ENCODE data around the gene AHDC1.
"Not testable (repeated sequence)": the region's sequence is repeated elsewhere in the genome, so short reads cannot be mapped to it uniquely, and the experiment has no call there.

AHDC1 gene

DNA sequence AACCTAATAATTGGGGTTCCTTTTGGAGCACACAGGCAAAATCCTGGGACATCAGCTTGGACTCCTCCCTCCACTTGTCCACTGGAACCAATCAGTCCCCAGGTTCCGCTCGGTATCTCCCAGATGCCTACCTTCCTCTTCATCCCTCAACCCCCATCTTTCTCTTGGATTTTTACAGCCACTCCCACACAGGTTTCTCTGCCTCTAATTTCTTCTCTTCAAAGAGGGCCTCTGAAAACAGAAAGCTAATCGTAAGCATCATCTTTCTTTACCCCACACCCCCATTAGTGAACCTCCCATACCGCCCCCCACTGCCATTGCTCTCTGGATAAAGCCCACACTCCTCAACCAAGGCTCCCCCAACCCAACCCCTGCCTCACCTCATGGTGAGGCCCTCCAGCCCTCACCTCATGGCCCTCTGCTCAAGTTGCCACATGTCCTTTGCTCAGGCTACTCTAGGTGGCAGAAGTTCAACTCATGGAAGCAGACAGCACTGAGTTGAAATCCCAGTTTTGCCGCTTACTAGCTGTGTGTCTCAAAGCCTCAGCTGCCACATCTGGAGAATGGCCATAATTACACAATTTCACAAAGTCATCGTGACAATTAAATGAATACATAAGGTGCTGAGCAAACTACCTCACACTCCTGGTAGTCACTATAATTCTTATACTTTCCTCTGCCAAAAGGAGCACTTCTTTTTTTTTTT lies 95.8 kb downstream of the AHDC1 start:
- no peak for DNase-seq

DNA sequence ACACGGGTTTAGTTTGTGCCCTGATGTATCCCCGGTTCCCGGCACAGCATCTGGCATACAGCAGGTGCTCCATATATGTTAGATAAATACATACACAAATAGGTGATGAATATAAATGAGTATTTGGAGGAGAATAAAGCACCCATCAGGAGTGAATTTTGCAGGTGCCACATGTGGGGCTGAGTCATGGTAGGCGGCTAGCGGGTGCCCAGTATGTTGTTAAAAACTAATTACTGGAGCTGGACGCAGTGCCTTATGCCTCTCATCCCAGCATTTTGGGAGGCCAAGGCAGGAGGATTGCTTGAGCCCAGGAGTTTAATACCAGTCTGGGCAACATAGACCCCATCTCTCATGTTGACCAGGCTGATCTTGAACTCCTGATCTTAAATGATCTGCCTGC lies 97.2 kb downstream of the AHDC1 start:
- DNase-seq: no peak

DNA sequence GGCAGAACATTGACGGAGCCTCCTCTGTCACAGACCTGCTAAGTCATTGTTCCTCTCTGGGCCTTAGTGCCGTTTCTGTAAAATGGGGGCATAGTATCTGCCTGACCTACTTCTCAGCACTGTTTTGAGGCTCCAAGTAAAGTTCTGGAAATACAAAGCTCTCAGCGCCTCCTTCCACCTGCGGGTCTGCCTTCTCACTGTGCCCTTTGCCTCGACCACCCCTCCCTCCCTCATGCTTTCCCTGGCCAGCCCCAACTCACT lies 98.6 kb downstream of the AHDC1 start:
- no peak for DNase-seq

DNA sequence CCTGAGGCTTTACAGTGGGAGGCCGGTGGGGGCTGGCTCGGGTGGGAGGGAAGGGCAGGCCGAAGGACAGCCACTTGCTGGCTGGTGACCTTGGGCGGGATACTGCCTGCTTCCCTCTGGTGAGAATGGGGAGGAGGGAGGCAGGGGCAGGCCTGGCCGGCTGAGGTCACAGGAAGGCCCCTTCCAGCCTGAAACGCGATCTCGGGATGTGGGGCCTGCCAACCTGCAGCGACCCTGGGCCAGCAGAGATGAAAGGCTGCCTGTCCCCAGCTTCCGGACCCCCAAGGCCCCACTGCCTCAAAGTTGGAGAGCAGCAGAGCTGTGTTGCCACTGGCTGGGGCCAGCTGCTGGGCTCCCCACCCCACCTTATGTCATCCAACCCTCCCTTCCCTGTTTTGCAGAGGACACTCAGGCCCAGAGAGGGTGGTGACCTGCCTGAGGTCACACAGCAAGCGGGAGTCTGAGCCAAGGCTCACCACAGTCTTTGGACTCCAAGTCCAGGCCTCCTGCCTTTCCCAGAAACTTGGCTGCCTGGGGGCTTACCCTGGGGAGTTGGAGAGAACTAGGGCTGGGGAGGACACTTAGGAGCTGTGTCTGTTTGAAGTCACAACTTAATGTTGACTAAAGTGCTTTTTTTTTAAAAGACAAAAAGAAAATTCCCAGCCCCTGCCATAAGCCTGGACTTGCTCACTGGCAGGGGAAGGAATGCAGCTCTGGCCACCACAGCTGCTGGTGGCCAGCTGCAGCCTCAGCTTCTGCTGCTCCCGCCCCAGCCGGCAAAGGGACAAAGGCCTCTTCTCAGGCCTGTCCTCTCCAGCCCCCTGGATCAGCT lies 99.1 kb downstream of the AHDC1 start:
- no peak for DNase-seq

DNA sequence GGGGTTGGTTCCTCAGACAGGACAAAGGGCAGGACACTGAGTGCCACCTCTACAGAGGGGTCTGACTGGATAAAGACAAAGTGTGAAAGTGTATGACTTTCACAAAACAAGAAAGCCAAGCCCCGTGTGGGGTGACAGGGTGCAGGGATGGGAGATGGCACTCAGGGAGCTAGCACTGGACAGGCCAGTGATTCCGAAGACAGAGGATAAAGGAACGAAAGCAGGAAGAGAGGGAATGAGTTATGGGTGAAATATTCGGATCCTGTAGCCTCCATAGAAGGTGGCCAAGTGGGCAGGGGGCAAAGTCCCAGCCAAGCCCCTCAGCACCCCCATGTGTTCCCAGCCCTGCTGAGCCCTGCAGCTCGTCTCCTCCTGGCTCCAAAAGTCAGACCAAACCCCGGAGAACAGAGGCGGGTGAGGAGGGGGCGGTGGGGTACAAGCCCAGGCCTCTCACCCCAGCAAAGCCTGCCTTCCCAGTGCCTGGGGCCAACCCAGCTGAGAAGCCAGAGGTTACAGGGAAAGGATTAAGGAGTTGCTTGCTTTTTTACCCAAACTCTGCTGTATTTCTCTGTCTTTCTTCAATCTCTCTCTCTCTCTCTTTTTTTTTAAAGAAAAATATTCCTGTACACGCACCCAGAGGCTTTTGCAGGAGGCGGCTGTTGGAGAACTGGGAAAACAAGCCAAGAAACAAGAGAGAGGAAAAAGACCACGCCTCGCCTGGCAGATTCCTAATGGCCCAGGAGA lies 99.9 kb downstream of the AHDC1 start:
- DNase-seq: no peak

DNA sequence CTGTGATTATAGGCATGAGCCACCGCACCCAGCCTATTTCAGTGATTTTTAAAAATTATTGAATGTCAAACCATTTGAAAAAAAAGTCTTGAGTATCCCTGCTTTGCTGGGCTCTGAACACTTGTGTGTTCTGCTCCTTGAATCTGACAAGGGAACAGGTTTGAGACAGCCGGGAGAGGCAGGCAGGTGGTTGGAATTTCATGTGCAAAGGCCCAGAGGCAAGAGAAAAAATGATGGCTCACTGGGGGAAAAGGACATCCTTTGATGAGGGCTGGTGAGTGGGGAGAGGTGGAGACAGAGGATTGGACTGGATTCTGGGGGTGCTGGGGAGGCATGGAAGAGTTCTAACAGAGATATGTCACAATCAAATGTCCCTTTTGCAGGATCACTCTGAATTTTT lies 100.9 kb downstream of the AHDC1 start:
- DNase-seq: no peak

DNA sequence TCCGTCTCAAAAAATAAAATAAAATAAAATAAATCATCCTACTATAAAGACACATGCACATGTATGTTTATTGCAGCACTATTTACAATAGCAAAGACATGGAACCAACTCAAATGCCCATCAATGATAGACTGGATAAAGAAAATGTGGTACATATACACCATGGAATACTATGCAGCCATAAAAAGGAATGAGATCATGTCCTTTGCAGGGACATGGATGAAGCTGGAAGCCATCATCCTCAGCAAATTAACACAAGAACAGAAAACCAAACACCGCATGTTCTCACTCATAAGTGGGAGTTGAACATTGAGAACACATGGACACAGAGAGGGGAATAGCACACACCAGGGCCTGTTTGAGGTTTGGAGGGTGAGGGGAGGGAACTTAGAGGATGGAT lies 102.8 kb downstream of the AHDC1 start:
- not testable (repeated sequence) for DNase-seq

DNA sequence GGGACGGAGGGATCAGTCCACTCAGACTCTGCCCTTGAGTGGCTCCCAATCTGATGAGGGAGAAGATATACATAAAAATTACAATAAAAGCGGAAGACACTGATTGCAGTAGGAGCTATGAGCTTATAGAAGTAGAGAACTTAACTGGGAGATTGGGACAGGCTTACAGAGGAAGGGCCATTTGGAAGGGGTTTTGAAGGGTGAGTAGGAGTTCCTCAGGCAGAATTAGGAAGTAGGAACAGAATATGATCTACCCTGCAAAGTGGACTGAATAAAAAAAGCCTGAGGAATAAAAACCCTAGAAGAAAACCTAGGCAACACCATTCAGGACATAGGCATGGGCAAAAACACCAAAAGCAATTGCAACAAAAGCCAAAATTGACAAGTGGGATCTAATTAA lies 104.8 kb downstream of the AHDC1 start:
- DNase-seq: no peak

DNA sequence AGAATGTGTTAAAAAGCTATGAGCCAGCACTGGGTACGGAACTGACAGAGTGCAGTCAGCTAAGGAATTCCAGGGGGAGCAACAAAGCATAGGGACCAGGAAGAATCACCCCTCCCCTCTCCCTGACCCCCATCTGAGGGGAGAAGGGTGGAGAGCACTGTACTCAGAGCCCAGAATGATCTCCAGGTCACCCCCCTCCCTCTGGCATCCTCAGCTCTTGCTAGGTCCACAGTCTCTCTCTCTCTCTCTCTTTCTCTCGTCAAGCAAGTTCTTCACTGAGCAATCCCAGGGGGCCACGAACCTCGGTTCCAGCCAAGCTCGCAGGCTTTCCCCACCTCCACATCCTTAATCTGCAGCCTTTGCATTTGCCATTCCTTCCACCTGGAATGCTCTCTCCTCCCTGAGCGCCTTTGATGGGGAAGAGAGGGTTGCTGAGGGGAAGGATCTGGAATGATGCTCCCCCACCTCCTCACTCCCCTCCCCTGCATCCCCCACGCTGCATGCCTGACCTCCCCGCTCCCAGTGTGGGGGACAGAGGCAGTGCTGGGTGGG lies 107.3 kb downstream of the AHDC1 start:
- no peak for DNase-seq

DNA sequence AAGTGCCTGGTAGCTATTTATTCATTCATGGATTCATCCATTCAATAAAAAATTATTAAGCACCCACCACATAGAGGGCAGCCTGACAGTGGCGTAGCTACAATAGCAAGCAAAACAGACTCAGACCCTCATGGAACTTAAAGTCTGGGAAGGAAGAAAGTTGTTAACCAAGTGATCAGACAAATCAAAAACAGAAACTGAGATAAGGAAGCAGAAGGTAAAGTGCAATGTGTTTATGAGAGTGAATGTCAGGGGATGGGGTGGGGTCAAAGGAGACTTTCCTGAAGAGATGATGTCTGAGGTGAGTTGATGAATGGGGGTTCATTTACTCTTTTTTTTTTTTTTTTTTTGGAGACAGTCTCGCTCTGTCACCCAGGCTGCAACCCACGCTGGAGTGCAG lies 111.1 kb downstream of the AHDC1 start:
- DNase-seq: no peak

DNA sequence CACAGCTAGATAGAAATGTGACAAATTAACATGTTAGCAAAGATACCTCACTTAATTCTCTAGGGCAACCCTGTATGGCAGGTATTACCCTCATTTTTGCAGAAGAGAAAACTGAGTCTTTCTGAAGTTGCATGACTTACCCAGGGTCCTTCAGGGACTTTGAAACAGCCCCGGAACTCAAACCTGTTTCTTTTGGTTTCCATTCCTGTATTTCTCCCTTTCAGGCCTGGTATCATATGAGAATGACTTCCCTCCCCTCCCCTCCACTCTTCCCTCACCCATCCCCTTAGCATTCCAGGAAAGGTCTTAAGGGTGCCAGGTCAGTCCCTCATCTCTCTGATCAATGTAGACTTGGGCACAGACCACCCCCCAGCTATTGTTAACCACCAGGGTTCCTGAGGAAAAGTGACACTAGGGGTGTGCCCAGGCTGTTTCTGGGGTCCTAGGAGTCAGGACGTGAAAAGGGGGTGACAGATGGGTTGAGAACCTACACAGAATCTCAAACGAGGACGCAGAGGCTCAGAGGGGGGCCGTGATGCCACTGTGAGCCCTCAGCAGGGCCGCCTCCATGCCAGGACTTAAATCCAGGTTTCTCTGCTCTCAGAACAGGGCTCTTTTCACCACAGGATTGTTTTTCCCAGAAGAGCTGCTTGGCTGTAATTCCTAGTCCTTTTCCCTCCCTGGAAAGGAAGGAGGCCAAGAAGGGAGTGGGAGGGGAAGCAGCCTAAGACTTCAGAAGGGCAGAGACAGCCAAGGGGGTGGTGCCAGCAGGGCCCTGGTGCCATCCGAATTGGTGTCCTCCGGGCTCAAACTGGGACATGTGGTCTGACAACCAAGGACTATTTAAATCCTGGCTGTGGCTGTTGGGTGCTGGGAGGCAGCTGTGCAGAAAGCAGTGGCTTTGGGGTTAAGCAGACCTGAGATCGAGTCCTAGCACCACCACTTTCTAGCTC lies 111.9 kb downstream of the AHDC1 start:
- DNase-seq: no peak

DNA sequence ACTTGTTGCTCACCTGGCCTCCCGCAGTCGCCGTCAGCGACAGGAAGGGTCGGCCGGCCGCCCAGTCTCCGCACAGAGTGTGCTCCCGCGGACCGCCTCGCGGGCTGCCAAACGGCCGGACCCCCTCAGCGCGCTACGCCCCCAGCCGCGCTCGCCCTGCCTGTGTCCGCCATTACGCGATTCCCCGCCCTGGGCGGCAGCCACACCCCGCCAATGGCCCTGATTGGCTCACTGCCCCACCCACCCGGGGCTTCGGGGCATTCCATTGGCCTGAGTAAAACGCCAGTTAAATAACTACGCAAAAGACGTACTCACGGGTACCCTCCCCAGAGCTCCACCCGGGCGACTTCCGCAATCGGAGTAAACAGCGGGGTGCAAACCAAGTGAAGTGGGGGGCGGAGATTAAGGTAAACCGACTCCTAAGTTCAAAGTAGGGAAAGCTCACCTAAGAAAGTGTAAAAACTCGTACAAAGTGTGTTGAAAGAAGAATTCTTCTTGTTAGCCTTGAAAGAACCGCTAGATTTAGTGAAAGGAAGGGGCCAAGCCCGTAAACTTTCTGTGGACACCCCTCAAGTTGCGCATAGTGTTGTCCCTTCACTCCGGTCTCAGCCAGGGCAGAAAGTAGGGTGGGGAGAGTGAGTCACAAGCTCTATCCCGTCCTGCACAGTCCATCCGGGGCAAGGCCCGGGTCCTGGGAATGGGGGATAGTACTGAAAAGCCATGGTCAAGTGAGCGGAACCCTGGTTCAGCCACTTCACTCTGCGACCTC lies 113.8 kb downstream of the AHDC1 start, which contains the start of gene WASF2:
TSS of gene WASF2 (minus strand) at position 195 of the 769 bp plus-strand sequence. CDS start 61,277 bp downstream, outside the sequence.
- DNase-seq: peak; percentile 99

DNA sequence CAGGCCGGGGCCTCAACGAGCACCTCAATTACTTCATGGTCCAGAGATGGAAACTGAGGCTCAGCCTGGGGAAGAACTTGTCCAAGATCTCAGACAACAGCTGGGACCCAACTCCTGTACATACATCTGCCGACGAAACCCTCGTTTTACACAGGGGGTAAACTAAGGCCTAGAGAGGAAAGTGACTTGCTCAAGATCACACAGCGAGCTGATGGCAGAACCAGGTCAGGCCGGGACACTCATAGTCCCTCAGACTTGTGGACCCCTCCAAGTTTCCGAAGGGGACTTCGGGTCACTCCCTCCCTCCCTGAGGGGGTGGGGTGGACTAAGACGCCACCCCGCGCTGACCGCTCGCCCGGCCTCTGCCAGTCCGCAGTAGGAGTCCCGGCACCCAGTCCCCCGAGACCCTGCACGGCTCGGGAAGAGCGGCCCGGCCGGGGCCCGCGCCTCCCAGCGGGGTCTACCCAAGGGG lies 114.4 kb downstream of the AHDC1 start:
- peak; percentile 33 for DNase-seq

DNA sequence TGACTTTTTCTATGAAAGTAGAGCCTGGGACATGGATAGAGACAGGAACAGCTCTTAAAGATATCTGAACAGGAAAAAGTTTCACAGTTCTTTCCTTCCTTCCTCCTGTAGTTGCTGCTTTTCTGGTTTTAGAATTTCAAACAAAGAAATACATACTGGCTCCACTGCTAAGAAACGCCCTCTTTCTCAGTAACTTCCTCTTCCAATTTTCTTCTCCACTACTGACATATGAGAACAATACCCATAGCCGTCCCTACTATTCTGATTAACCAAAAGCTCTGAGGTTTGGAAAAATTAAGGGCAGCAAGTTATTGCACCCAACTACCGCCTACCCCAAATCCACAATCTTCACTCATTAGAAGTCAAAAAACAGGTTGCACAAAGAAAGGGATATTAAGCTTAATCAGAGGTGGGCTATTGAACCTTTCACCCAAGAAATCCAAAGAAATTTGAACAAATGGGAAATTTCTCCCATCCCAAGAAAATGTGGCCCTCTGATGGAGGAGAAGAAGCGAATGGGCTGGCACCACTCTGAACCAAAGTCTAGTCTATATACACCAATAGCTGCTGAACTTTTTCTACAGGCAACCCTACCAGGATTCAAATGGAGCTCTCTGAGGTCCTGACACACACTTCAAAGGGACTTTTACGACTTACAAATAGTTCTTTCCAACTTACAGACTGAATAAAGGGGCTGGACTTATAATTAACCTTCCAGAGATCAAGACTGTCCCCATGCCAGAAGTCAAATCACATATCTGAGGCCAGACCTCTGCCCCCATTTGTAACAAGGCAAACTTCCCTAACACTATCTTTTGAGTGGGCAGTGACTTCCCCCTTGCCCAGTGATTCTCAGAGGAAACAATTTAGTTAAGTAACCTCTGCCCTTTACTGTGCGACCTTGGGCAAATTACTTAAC lies 115.7 kb downstream of the AHDC1 start:
- DNase-seq: no peak

DNA sequence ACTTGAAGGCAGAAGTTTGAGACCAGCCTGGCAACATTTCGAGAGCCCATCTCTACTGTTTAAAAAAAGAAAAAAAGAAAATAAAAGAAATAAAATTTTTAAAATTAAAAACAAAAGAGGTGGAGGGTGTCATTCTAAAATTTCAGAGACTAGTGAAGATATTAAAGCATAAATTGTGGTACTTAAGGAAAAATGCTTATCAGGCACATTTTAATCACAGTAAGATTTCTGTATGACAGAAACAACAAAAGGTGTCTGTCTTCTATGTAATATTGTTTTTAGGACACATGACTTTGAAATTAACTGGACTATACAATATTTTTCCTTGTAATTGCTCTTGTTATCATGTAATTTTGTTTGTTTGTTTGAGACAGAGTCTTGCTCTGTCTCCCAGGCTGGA lies 118.6 kb downstream of the AHDC1 start:
- DNase-seq: no peak

Data from stimulated activated CD4-positive, alpha-beta T cell treated with anti-CD3 and anti-CD28 coated beads, Interleukin-15, amount 100 ng/mL, for 24 hours (primary cell).